ENCODE data around the gene IKZF5.

Gene IKZF5

GRCh38 chr10:123042708-123043408 is 34.3 kb upstream of the IKZF5 start:
- Histone ChIP-seq H3K27me3 (replicated peaks; ENCODE audit: control insufficient read depth, insufficient read depth, low read length) (no peaks in the 10 kb centered on the region), H3K36me3 (ENCODE audit: control insufficient read depth, insufficient read depth, low read length) (peaks cover 2% of the 10 kb centered on the region), H3K4me3 (replicated peaks; ENCODE audit: low read depth, low read length) (no peak overlapping the region)
- TF ChIP-seq, protein P1, sequence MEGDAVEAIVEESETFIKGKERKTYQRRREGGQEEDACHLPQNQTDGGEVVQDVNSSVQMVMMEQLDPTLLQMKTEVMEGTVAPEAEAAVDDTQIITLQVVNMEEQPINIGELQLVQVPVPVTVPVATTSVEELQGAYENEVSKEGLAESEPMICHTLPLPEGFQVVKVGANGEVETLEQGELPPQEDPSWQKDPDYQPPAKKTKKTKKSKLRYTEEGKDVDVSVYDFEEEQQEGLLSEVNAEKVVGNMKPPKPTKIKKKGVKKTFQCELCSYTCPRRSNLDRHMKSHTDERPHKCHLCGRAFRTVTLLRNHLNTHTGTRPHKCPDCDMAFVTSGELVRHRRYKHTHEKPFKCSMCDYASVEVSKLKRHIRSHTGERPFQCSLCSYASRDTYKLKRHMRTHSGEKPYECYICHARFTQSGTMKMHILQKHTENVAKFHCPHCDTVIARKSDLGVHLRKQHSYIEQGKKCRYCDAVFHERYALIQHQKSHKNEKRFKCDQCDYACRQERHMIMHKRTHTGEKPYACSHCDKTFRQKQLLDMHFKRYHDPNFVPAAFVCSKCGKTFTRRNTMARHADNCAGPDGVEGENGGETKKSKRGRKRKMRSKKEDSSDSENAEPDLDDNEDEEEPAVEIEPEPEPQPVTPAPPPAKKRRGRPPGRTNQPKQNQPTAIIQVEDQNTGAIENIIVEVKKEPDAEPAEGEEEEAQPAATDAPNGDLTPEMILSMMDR (IDR thresholded peaks at IDR 0.05; ENCODE audit: insufficient read depth, low read length, poor library complexity, severe bottlenecking): no peak
- DNase-seq (ENCODE audit: extremely low read depth, insufficient read length): no peak

- Histone ChIP-seq H3K36me3 (ENCODE audit: control insufficient read depth, insufficient read depth, low read length) (no peaks in the 10 kb centered on the region), H3K4me3 (replicated peaks; ENCODE audit: low read depth, low read length) (no peak overlapping the region), H3K27me3 (replicated peaks; ENCODE audit: control insufficient read depth, insufficient read depth, low read length) (no peaks in the 10 kb centered on the region)
- TF ChIP-seq, protein P1 (IDR thresholded peaks at IDR 0.05; ENCODE audit: insufficient read depth, low read length, poor library complexity, severe bottlenecking): no peak
- DNase-seq (ENCODE audit: extremely low read depth, insufficient read length): no peak
These were observed 31.0 kb upstream of the IKZF5 start for GRCh38 chr10:123039632-123039930.

- DNase-seq (ENCODE audit: extremely low read depth, insufficient read length): no peak
- Histone ChIP-seq H3K27me3 (replicated peaks; ENCODE audit: control insufficient read depth, insufficient read depth, low read length) (no peaks in the 10 kb centered on the region), H3K4me3 (replicated peaks; ENCODE audit: low read depth, low read length) (no peak overlapping the region), H3K36me3 (ENCODE audit: control insufficient read depth, insufficient read depth, low read length) (no peaks in the 10 kb centered on the region)
- TF ChIP-seq, protein P1 (IDR thresholded peaks at IDR 0.05; ENCODE audit: insufficient read depth, low read length, poor library complexity, severe bottlenecking): no peak
These were observed 30.4 kb upstream of the IKZF5 start for GRCh38 chr10:123038782-123039631.

DNA sequence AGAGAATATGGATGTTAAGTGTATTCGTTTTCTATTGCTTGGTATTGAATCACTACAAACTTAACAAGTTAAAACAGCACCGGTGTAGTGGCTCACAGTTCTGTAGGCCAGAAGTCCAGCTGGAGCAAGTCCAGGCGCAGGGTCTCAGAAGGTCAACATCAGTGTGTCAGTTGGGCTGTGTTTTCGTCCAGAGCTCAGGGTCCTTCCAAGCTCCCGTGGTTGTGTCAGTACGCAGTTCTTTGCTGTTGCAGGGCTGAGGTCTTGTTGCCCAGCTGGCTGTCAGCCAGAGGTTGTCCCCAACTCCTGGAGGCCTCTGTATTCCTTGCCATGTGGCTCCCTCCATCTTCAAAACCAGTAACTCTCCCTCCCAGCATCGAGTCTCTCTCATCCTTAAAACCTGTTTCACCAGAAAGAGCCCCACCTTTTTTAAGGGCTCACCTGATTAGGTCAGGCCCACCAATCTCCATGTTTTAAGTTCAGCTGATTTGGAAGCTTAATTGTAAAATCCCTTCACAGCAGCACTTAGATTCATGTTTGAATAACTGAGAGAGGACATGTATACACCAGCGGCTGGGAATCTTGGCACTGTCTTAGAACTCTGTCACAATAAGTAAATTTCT is 27.0 kb upstream of the IKZF5 start:
- no peaks in the 10 kb centered on the region for H3K36me3 ChIP-seq (ENCODE audit: control insufficient read depth, insufficient read depth, low read length)
- TF ChIP-seq, protein P1 (IDR thresholded peaks at IDR 0.05; ENCODE audit: insufficient read depth, low read length, poor library complexity, severe bottlenecking): no peak
- no peaks in the 10 kb centered on the region for H3K27me3 ChIP-seq (replicated peaks; ENCODE audit: control insufficient read depth, insufficient read depth, low read length)
- no peak for DNase-seq (ENCODE audit: extremely low read depth, insufficient read length)
- no peak overlapping the region for H3K4me3 ChIP-seq (replicated peaks; ENCODE audit: low read depth, low read length)

DNA sequence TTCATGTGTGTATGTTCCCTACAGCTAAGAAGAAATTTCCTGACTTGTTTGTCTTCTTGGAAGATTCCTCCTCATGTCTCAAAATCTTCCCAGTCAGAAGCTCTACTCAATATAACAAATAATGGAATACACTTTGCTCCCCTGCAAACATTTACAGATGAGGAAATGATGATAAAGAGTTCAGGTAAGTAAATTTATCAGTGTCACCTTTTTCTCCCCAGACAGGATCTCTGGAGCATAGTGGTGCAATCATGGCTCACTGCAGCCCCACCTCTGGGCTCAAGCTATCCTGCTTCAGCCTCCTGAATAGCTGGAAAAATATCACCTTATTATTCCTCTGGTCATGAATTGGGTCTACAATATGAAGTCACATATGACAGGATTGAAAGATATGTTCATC is 25.7 kb upstream of the IKZF5 start:
- TF ChIP-seq, protein P1 (IDR thresholded peaks at IDR 0.05; ENCODE audit: insufficient read depth, low read length, poor library complexity, severe bottlenecking): no peak
- Histone ChIP-seq H3K4me3 (replicated peaks; ENCODE audit: low read depth, low read length) (no peak overlapping the region), H3K36me3 (ENCODE audit: control insufficient read depth, insufficient read depth, low read length) (no peaks in the 10 kb centered on the region), H3K27me3 (replicated peaks; ENCODE audit: control insufficient read depth, insufficient read depth, low read length) (no peaks in the 10 kb centered on the region)
- DNase-seq (ENCODE audit: extremely low read depth, insufficient read length): no peak

All from GM06990 (cell line).